PC-3 (cell line): ENCODE data around the gene POLD1. TPM values are rescaled to one million over a fixed set of nuclear protein-coding genes. Genes with fewer than 3 reads are reported as not detected.
"Not testable (repeated sequence)": the region's sequence is repeated elsewhere in the genome, so short reads cannot be mapped to it uniquely, and the experiment has no call there.

Experiments used
- ATAC-seq: fragments of 200-7000 bp; cut with Tn5 transposase; 2 replicates; pipeline ENCODE4 v1.9.1; 2020; ENCODE audit warnings: mild to moderate bottlenecking, moderate library complexity
- BruUV-seq: library from RNA; stranded (reverse); fragments of 400-500 nt; replicated peaks from 2 replicates; lab custom pipeline; 2021; lab: Mats Ljungman, UMichigan
- CTCF ChIA-PET: fragments of 300-600 bp; sonication (Branson Sonifier 250); formaldehyde crosslinking; loops from one replicate; lab custom pipeline; 2022; ENCODE audit warnings: antibody characterized with exemption; lab: Charles Lee
- POLR2A ChIA-PET: fragments of 300-600 bp; sonication (Branson Sonifier 250); formaldehyde crosslinking; loops from one replicate; lab custom pipeline; 2022; ENCODE audit warnings: antibody characterized with exemption; ENCODE audit not compliant: unreplicated experiment; lab: Charles Lee
- DNase-seq: peaks from one replicate; pipeline ENCODE4 v3.0.0-alpha.2; 2015
- H2AFZ ChIP-seq: fragments of 300-600 bp; sonication (generic); 2 replicates; pipeline ENCODE4 v1.6.0; 2016; ENCODE audit warnings: antibody characterized with exemption, low read length
- H3F3A ChIP-seq: fragments of 300-600 bp; sonication (generic); one replicate; pipeline ENCODE4 v1.6.0; 2017; ENCODE audit warnings: antibody characterized with exemption, low read length, control low read depth, mild to moderate bottlenecking; ENCODE audit not compliant: unreplicated experiment
- H3K27ac ChIP-seq: fragments of 300-600 bp; sonication (generic); 2 replicates; pipeline ENCODE4 v1.5.1; 2016; ENCODE audit warnings: mild to moderate bottlenecking, low read length
- H3K27me3 ChIP-seq: fragments of 300-600 bp; sonication (generic); 2 replicates; pipeline ENCODE4 v1.6.1; 2016; ENCODE audit warnings: low read length, mixed read lengths
- H3K36me3 ChIP-seq: fragments of 300-600 bp; sonication (generic); 2 replicates; pipeline ENCODE4 v1.6.1; 2016; ENCODE audit warnings: low read depth, mixed run types, low read length, mixed read lengths
- H3K4me1 ChIP-seq: fragments of 300-600 bp; sonication (generic); 2 replicates; pipeline ENCODE4 v1.5.1; 2016; ENCODE audit warnings: low read length; ENCODE audit not compliant: insufficient read depth
- H3K4me2 ChIP-seq: fragments of 300-600 bp; sonication (generic); 2 replicates; pipeline ENCODE4 v1.6.0; 2016; ENCODE audit warnings: low read length
- H3K4me3 ChIP-seq: fragments of 300-600 bp; sonication (generic); 2 replicates; pipeline ENCODE4 v1.5.1; 2016; ENCODE audit warnings: mild to moderate bottlenecking, low read length, mixed read lengths
- H3K79me2 ChIP-seq: fragments of 300-600 bp; sonication (generic); 2 replicates; pipeline ENCODE4 v1.6.1; 2017; ENCODE audit warnings: low read length, mixed read lengths
- H3K9ac ChIP-seq: fragments of 300-600 bp; sonication (generic); 2 replicates; pipeline ENCODE4 v1.6.0; 2016; ENCODE audit warnings: mild to moderate bottlenecking, low read length
- H3K9me2 ChIP-seq: fragments of 300-600 bp; sonication (generic); replicated peaks from 2 replicates; pipeline ENCODE4 v1.6.1; 2016; ENCODE audit warnings: mixed run types, low read length, mixed read lengths
- H3K9me3 ChIP-seq: fragments of 300-600 bp; sonication (generic); 2 replicates; pipeline ENCODE4 v1.6.1; 2016; ENCODE audit warnings: low read length, mixed read lengths
- H4K20me1 ChIP-seq: fragments of 300-600 bp; sonication (generic); 2 replicates; pipeline ENCODE4 v1.6.1; 2016; ENCODE audit warnings: low read length, mixed read lengths
- CTCF ChIP-seq: fragments of 300-600 bp; sonication (generic); conservative IDR thresholded peaks from 2 replicates; pipeline ENCODE4 v1.5.1; 2017; ENCODE audit warnings: antibody characterized with exemption, low read depth, mild to moderate bottlenecking, low read length
- EZH2 ChIP-seq: fragments of 300-600 bp; sonication (generic); IDR thresholded peaks from one replicate; pipeline ENCODE4 v1.6.1; 2017; ENCODE audit warnings: antibody characterized with exemption, mild to moderate bottlenecking, low read length; ENCODE audit not compliant: unreplicated experiment
- EZH2phosphoT487 ChIP-seq: fragments of 300-600 bp; sonication (generic); IDR thresholded peaks from 2 replicates; pipeline ENCODE4 v1.6.1; 2018; ENCODE audit warnings: mild to moderate bottlenecking, antibody characterized with exemption, low read length, borderline replicate concordance
- intact Hi-C: fragments of 100-400 bp; cut with micrococcal nuclease; formaldehyde crosslinking; loops from 2 replicates; pipeline ENCODE4 v1.9.0; 2023
- total RNA-seq: library from RNA; depleted of rRNA; stranded (reverse); fragments of >200 nt; gene quantifications from 2 replicates; pipeline ENCODE4 v1.2.3, GENCODE V29; 2014

Gene POLD1
- total RNA-seq, 1 experiment from 2014 or later = 165 TPM

- no TSS peak for BruUV-seq
- ChIA-PET CTCF (no interaction called here), POLR2A (no interaction called here)
- DNase-seq (no peak), ATAC-seq (no peak)
- Histone ChIP-seq H3K9me3 (no peaks in the 10 kb centered on the region), H3K4me3 (no peak overlapping the region), H3K27ac (no peak overlapping the region), H3K9me2 (no peaks in the 10 kb centered on the region), H2AFZ (no peak overlapping the region), H4K20me1 (no peaks in the 10 kb centered on the region), H3F3A (no peaks in the 10 kb centered on the region), H3K4me1 (no peaks in the 10 kb centered on the region), H3K9ac (no peak overlapping the region), H3K79me2 (no peaks in the 10 kb centered on the region), H3K36me3 (no peaks in the 10 kb centered on the region), H3K4me2 (no peak overlapping the region), H3K27me3 (0 out of 2 replicates have a peak, but pooled peaks cover 9% of the 10 kb centered on the region)
- intact Hi-C loops = no loop called here
- TF ChIP-seq CTCF = no peak
- no peak for TF ChIP-seq EZH2
- TF ChIP-seq EZH2phosphoT487 = no peak
Measured at GRCh38 chr19:50437862-50438449, 53.8 kb downstream of the POLD1 start.

GRCh38 chr19:50439130-50439529, 55.0 kb downstream of the POLD1 start:
- POLR2A ChIA-PET, H3K27me3 ChIP-seq, H3K79me2 ChIP-seq, H3K4me3 ChIP-seq, H3K9me3 ChIP-seq, ATAC-seq, H4K20me1 ChIP-seq, H3K36me3 ChIP-seq, intact Hi-C loops, DNase-seq, H3K4me2 ChIP-seq, H3K9ac ChIP-seq, H3K27ac ChIP-seq, H3K9me2 ChIP-seq, CTCF ChIA-PET, H3K4me1 ChIP-seq, BruUV-seq, H3F3A ChIP-seq, H2AFZ ChIP-seq: not testable (repeated sequence)

GRCh38 chr19:50444059-50444458, 59.9 kb downstream of the POLD1 start:
- Histone ChIP-seq H3K27me3 (0 out of 2 replicates have a peak, but pooled peaks cover 5% of the 10 kb centered on the region), H2AFZ (no peak overlapping the region), H3K4me1 (no peaks in the 10 kb centered on the region), H3K9ac (no peak overlapping the region), H3K4me3 (no peak overlapping the region), H3K27ac (no peak overlapping the region), H3K36me3 (no peaks in the 10 kb centered on the region), H3K4me2 (no peak overlapping the region), H3F3A (no peaks in the 10 kb centered on the region), H3K79me2 (no peaks in the 10 kb centered on the region), H3K9me3 (no peaks in the 10 kb centered on the region), H3K9me2 (no peaks in the 10 kb centered on the region), H4K20me1 (no peaks in the 10 kb centered on the region)
- ChIA-PET CTCF (no interaction called here), POLR2A (no interaction called here)
- no TSS peak for BruUV-seq
- intact Hi-C loops = no loop called here
- TF ChIP-seq EZH2phosphoT487 = no peak
- no peak for TF ChIP-seq EZH2
- no peak for TF ChIP-seq CTCF
- DNase-seq (no peak), ATAC-seq (no peak)
